ENCODE results near the gene SLAIN2.

The SLAIN2 gene

GRCh38 chr4:48336146-48336870 lies 5.0 kb upstream of the SLAIN2 start:
- DNase-seq = no peak

- DNase-seq = no peak
Observed at GRCh38 chr4:48337731-48338130, 3.6 kb upstream of the SLAIN2 start.

GRCh38 chr4:48339642-48340041 lies 1.7 kb upstream of the SLAIN2 start:
- no peak for DNase-seq

GRCh38 chr4:48340276-48340964 lies 909 bp upstream of the SLAIN2 start:
- DNase-seq = no peak

GRCh38 chr4:48341776-48342605 lies 662 bp downstream of the SLAIN2 start:
- DNase-seq = no peak

- no peak for DNase-seq
Observed at GRCh38 chr4:48342606-48342880, 1.2 kb downstream of the SLAIN2 start.

DNA sequence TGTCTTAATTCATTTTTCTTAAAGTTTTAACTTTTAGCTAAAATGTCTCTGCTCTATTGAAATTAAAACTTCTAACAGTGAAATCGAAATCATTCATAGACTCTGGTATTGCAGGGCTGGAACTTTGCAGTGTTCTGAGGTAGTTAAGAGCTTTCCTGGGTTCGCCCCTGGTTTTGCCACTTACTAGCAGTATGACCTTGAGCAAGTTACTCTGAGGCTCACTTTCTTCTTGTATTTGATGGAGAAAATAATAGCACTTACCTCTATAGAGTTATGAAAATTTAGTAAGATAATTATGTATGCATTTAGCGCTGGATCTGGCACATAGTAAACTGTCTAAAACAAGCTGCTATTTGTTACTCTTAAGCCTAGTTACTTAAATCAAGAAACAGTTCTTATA lies 1.7 kb downstream of the SLAIN2 start:
- DNase-seq = no peak

- no peak for DNase-seq
Observed at GRCh38 chr4:48343551-48343950, 2.2 kb downstream of the SLAIN2 start.

DNA sequence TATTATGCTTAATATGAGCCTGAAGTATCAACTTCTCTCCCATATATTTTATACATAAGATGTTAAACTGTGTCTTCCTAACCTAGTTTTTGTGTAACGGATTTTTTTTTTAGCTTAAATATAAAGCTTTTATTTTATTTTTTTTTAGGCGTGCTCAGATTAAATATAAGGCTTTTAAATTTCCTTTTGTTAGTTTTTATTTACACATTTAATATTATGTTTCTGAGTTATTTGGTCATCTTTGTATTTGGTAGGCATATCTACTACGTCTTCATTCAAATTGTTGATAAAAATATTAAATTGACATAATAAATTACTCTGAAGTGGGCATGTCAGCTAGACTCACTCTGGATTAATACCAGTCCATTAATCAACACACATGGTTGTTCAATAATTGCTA lies 4.2 kb downstream of the SLAIN2 start:
- no peak for DNase-seq

DNA sequence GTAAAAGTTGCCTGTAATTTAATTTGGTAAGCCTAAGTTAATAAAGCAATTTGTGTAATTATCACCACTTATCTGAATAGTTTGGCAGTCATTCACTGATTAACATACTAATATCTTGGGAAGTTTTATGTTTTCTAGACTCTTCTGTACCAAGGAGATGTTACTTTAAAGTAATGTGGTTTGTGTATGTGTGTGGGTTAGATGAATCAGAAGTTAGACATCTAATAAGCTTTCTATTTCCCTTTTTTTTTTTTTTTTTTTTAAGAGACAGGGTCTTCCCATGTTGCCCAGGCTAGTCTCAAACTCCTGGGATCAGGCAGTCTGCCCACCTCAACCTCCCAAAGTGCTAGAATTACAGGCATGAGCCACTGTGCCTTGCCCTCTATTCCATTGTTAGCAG lies 5.3 kb downstream of the SLAIN2 start:
- no peak for DNase-seq

DNA sequence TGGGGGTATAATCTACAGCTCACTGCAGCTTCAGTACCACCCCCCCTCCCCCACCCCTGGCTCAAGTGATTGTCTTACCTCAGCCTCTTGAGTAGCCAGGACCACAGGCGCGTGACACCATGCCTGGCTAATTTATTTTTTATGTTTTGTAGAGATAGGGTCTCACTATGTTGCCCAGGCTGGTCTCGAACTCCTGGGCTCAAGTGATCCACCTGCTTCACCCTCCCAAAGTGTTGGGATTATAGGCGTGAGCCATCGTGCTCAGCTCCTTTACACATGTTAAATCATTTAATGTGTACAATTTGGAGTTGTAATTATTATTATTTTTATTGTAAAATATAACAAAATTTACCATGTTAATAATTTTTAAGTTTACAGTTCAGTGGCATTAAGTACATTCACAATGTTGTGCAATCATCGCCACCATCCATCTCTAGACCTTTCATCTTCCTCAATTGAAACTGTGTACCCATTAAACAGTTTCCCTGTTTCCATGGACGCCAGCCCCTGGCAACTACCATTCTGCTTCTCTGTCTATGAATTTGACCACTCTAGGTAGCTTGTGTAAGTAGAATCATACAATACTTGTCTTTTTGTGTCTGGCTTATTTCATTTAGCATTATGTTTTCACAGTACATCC lies 6.1 kb downstream of the SLAIN2 start:
- DNase-seq = no peak

DNA sequence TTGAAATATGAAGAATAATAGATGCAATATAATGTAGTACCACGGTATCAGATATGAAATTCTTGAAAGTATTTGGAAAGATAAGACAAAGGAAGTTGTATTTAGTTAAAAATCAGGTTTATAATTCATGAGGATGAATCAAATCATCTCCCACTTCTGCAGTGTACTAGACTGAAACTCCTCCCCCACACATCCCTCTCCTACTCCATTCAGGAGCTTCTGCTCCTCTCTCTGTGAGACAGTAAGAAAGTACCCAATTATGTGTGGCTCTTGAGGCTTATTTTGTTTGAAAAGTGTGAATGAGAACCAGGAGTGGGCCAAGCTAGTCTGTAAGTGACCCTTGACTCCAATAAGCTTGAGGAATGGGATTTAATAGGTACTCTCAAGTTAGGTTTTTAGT lies 9.5 kb downstream of the SLAIN2 start:
- DNase-seq = no peak

DNA sequence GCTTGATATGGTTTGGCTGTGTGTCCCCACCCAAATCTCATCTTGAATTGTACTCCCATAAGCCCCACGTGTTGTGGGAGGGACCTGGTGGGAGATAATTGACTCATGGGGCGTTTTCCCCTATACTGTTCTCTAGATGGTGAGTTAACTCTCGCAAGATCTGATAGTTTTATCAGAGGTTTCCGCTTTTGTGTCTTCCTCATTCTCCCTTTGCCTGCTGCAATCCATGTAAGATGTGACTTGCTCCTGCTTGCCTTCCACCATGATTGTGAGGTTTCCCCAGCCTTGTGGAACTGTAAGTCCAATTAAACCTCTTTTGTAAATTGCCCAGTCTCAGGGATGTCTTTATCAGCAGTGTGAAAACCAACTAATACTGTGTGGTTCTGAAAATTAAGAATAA lies 11.5 kb downstream of the SLAIN2 start:
- DNase-seq = no peak

GRCh38 chr4:48356355-48356754 lies 15.0 kb downstream of the SLAIN2 start:
- DNase-seq = no peak

- DNase-seq = no peak
Observed at GRCh38 chr4:48360285-48361011, 19.1 kb downstream of the SLAIN2 start.

DNA sequence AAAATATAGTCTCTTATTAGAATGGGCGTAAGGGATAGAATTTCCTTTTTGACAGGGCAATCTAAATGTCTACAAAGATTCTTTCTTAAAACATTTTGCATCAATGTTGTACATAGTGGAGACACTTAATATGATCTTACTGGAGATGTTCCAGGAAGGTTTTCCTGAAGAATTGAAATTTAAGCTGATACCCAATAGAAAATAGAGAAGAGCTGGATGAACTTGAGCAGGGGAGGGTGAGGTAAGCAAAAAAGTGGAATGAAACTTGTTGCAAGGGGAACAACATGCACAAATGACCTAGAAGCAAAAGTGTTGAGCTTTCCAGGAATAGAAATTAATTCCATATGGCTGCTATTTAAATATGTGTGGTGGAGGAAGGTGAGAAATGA lies 19.7 kb downstream of the SLAIN2 start:
- DNase-seq = no peak

DNA sequence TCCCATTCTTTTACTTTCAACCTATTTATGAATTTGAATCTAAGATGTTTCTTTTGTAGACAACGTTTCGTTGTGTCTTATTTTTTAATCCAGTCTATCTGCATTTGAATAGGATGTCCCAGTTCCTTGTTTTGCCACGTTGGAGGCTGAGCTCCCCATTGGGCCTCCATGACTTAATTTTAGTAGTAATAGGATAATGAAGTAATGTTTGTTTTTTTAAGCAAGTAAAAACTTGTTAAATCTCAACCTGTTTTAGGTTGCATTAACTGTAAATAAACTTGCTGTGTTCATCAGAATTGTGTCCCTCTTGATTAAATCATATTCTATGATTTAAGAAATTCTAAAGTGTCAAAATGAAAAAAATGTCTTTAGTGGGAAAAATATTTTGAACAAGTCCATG lies 25.3 kb downstream of the SLAIN2 start:
- DNase-seq = no peak

DNA sequence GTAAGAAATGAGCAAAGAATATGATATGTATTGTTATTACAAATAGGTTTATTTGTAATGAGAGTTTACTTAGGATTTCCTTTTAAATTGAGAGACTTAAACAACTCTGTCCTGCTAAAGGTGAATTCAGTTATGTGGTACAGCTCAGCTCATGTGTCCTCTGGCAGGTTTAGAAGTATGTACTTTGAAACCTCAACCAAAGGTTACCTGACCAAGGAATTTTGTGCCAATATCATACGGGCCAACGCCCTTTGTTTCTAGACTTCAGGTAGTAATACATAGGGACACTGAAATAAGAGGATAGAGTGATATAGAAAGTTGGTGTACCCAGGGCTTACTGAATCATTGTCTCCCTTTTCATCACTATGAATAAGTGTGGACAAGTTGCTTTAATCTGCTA lies 25.7 kb downstream of the SLAIN2 start:
- no peak for DNase-seq

- no peak for DNase-seq
Observed at GRCh38 chr4:48368389-48368788, 27.1 kb downstream of the SLAIN2 start.

DNA sequence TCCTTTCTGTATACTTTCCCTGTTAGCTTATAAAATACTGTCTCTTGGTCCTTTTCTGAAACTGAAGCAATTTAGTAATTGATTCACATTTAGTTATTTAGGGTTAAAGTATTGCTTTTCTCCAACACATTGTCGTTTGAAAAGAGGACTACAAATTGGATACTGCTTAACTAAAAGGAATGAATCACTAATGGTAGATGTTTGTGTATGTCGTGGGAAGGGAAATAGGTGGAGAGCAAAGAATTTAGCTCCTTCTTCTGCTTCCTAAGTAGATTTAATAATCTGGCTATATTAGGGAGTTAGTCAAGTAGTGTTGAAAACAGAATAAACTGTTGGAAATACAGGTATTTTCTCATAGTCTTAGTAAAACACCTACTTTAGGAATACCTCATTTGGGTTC lies 27.9 kb downstream of the SLAIN2 start:
- DNase-seq = no peak

- DNase-seq = no peak
Observed at GRCh38 chr4:48369771-48370170, 28.4 kb downstream of the SLAIN2 start.

- DNase-seq = no peak
Observed at GRCh38 chr4:48370260-48371134, 29.2 kb downstream of the SLAIN2 start.
